CD8-positive, alpha-beta memory T cell (primary cell): Measurements from ENCODE around the gene SPATA22. TPM values are rescaled to one million over a fixed set of nuclear protein-coding genes. Genes with fewer than 3 reads are reported as not detected.

Experiments used
- CTCF ChIA-PET: fragments of 350-600 bp; sonication (Branson Sonifier 250); formaldehyde crosslinking; loops from one replicate; lab custom pipeline; 2021; ENCODE audit warnings: antibody characterized with exemption; lab: Charles Lee
- POLR2A ChIA-PET: fragments of 350-600 bp; sonication (Branson Sonifier 250); formaldehyde crosslinking; loops from one replicate; lab custom pipeline; 2021; ENCODE audit warnings: antibody characterized with exemption; lab: Charles Lee
- DNase-seq, 5 donors: peaks; one replicate each; pipeline versions ENCODE4 v3.0.0 to v3.0.0-alpha.2; 2020 to 2022; ENCODE audit warnings: mixed read lengths in 1 of 5
- H3K27ac ChIP-seq: one replicate; pipeline ENCODE4 v1.7.0; 2013; ENCODE audit warnings: low read depth, mild to moderate bottlenecking, low read length, moderate library complexity
- H3K27me3 ChIP-seq: 2 replicates; pipeline ENCODE4 v1.7.0; 2013; ENCODE audit warnings: low read length, mild to moderate bottlenecking; ENCODE audit not compliant: insufficient read depth, poor library complexity, severe bottlenecking
- H3K36me3 ChIP-seq: 2 replicates; pipeline ENCODE4 v1.7.0; 2013; ENCODE audit warnings: mild to moderate bottlenecking, low read length, moderate library complexity; ENCODE audit not compliant: insufficient read depth
- H3K4me1 ChIP-seq: 2 replicates; pipeline ENCODE4 v1.7.0; 2013; ENCODE audit warnings: mild to moderate bottlenecking, low read length, moderate library complexity; ENCODE audit not compliant: insufficient read depth
- H3K4me3 ChIP-seq: 2 replicates; pipeline ENCODE4 v1.7.0; 2013; ENCODE audit warnings: mild to moderate bottlenecking, low read length
- H3K9me3 ChIP-seq: 2 replicates; pipeline ENCODE4 v1.7.0; 2013; ENCODE audit warnings: mild to moderate bottlenecking, low read length
- H3K27ac Mint-ChIP-seq, 8 donors: one replicate each; pipeline ENCODE4 v1.8.0; 2020 to 2021; ENCODE audit warnings: mixed read lengths in 8 of 8, mild to moderate bottlenecking in 6 of 8, inconsistent platforms in 3 of 8, moderate library complexity in 3 of 8
- H3K27me3 Mint-ChIP-seq, 2 donors: one replicate each; pipeline ENCODE4 v1.8.0; 2020 to 2021; ENCODE audit warnings: mixed read lengths in 2 of 2, mild to moderate bottlenecking in 1 of 2, moderate library complexity in 1 of 2
- H3K36me3 Mint-ChIP-seq, 3 donors: one replicate each; pipeline ENCODE4 v1.8.0; 2020 to 2021; ENCODE audit warnings: mixed read lengths in 3 of 3, inconsistent platforms in 1 of 3, mild to moderate bottlenecking in 1 of 3
- H3K4me1 Mint-ChIP-seq, 3 donors: one replicate each; pipeline ENCODE4 v1.8.0; 2020 to 2021; ENCODE audit warnings: mixed read lengths in 3 of 3, inconsistent platforms in 1 of 3, mild to moderate bottlenecking in 1 of 3
- H3K4me3 Mint-ChIP-seq, 7 donors: one replicate each; pipeline ENCODE4 v1.8.0; 2020 to 2021; ENCODE audit warnings: mixed read lengths in 7 of 7, mild to moderate bottlenecking in 6 of 7, moderate library complexity in 4 of 7, inconsistent platforms in 2 of 7
- H3K9me3 Mint-ChIP-seq, 5 donors: one replicate each; pipeline ENCODE4 v1.8.0; 2020 to 2022; ENCODE audit warnings: mixed read lengths in 5 of 5, mild to moderate bottlenecking in 3 of 5, moderate library complexity in 2 of 5, inconsistent platforms in 1 of 5
- polyA plus RNA-seq: library from polyadenylated mRNA; unstranded; fragments of 300-500 nt; fragmentation: Illumina TruSeq; gene quantifications from one replicate; pipeline ENCODE4 v1.2.3, GENCODE V29; 2021
- total RNA-seq, 2 experiments: library from RNA; stranded (reverse); gene quantifications; one replicate each; pipeline ENCODE4 v1.2.3, GENCODE V29; 2021

The SPATA22 gene
- total and polyA plus RNA-seq, 3 experiments from 2014 or later: not detected

DNA sequence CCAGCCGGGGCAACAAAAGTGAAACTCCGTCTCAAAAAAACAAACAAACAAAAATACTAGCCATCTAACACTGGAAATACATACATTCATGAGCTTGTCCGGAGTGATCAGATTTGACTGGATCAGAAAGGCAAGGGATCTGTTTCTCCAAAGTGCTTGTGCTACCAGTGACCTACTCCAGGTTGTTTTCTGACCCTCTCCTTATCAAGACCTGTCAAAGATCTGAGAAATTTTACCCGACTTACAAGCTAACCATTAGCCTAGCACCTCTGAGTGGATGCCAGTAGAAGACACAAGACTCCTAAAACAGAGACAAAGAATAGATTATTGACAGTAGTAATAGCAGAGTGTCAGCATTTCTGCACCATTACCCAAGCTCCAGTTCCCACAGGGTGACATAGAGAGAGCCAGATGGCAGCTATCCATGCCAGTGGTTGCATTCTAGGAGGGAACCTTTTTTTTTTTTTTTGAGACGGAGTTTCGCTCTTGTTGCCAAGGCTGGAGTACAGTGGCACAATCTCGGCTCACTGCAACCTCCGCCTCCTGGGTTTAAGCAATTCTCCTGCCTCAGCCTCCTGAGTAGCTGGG is 14.0 kb upstream of the SPATA22 start:
- Mint-ChIP-seq H3K4me3 (no peak overlapping the region), H3K9me3 (no peaks in the 10 kb centered on the region), H3K27ac (peak overlapping the region in 1 of 8 donors; percentile 17), H3K4me1 (no peaks in the 10 kb centered on the region), H3K27me3 (peaks cover 12 to 44% of the 10 kb centered on the region in 2 donors), H3K36me3 (no peaks in the 10 kb centered on the region)
- no peaks in the 10 kb centered on the region for H3K4me1 ChIP-seq
- CTCF ChIA-PET: no interaction called here
- DNase-seq: no peak
- H3K27ac ChIP-seq: no peak overlapping the region
- POLR2A ChIA-PET: no interaction called here
- no peak overlapping the region for H3K4me3 ChIP-seq
- no peaks in the 10 kb centered on the region for H3K36me3 ChIP-seq
- no peaks in the 10 kb centered on the region for H3K27me3 ChIP-seq
- H3K9me3 ChIP-seq: no peaks in the 10 kb centered on the region

DNA sequence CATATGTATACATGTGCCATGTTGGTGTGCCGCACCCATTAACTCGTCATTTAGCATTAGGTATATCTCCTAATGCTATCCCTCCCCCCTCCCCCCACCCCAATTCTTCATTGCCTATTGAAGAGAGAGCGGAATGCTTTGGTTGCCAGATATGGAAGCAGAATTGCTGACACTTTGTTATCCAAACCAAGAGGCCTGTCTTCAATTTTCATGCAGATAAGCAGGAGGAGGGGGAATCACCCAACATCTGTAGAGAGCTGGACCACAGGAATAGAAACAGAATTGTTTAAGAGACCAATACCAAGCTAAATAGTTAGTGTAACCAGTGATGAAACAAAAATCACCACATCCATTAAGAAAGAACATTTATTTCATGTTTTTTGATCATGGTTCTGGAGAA is 11.2 kb upstream of the SPATA22 start:
- Mint-ChIP-seq H3K9me3 (no peaks in the 10 kb centered on the region), H3K4me1 (no peaks in the 10 kb centered on the region), H3K27me3 (peaks cover 10 to 44% of the 10 kb centered on the region in 2 donors), H3K4me3 (no peak overlapping the region), H3K27ac (no peak overlapping the region), H3K36me3 (no peaks in the 10 kb centered on the region)
- ChIA-PET POLR2A (no interaction called here), CTCF (no interaction called here)
- Histone ChIP-seq H3K4me3 (no peak overlapping the region), H3K27ac (no peak overlapping the region), H3K36me3 (no peaks in the 10 kb centered on the region), H3K4me1 (no peaks in the 10 kb centered on the region), H3K27me3 (peaks cover 6% of the 10 kb centered on the region), H3K9me3 (no peaks in the 10 kb centered on the region)
- DNase-seq: no peak

DNA sequence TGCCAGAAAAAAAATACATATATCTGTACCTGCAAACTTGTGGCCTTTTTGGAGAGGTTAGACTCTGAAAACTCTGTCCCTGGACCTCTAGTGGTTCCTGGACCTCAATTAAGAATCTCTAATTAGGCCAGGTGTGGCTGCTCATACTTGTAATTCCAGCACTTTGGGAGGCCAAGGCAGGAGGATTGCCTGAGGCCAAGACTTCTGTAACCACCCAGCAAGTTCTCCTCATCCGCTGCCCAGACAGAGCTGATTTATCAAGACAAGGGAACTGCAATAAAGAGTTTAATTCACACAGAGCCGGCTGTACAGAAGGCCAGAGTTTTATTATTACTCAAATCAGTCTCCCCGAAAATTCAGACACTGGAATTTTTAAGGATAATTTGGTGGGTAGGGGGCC is 8.4 kb upstream of the SPATA22 start:
- ChIA-PET POLR2A (no interaction called here), CTCF (no interaction called here)
- no peak for DNase-seq
- Mint-ChIP-seq H3K4me1 (peaks cover 2 to 9% (median 6%) of the 10 kb centered on the region in 3 donors), H3K27me3 (peaks cover 5 to 30% of the 10 kb centered on the region in 2 donors), H3K9me3 (no peaks in the 10 kb centered on the region), H3K4me3 (no peak overlapping the region), H3K27ac (no peak overlapping the region), H3K36me3 (no peaks in the 10 kb centered on the region)
- Histone ChIP-seq H3K36me3 (no peaks in the 10 kb centered on the region), H3K27me3 (peaks cover 6% of the 10 kb centered on the region), H3K9me3 (no peaks in the 10 kb centered on the region), H3K4me1 (no peaks in the 10 kb centered on the region), H3K27ac (no peak overlapping the region), H3K4me3 (no peak overlapping the region)

DNA sequence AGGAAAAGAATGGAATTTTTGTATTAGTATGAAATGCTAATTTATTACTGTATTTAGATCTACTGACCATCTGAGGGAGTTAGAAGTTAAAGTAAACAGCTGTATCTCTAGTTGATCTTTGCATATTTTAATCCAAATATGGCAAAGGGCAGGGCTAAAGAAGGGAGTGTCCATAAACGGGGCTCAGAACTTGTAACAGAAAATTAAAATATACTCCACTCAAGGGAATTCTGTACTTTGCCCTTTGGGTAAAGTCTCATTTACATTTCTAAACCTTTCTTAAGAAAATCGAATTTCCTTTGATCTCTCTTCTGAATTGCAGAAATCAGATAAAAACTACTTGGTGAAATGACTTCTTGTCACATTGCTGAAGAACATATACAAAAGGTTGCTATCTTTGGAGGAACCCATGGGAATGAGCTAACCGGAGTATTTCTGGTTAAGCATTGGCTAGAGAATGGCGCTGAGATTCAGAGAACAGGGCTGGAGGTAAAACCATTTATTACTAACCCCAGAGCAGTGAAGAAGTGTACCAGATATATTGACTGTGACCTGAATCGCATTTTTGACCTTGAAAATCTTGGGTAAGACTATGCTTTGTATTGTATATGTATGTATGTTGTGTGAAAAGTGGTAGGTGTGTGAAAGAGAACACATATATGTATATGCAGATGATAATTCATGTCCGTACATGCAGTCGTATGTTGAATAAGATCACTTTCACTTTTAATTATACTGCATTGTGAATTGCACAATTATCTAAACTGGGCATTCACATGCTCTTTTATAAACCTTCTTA is 4.4 kb upstream of the SPATA22 start, which contains the start of gene ASPA:
Gene ASPA, plus strand, starts transcription at position 186 of the 799 bp plus-strand sequence. Its CDS starts 163 bp downstream, at position 349.
- H3K27ac Mint-ChIP-seq: no peak within 1 kb of the TSS
- no peaks in the 10 kb centered on the region for H3K36me3 ChIP-seq
- H3K4me3 Mint-ChIP-seq: peak within 1 kb of the TSS; percentile 12 to 70 (median 42)
- peaks cover 6% of the 10 kb centered on the region for H3K27me3 ChIP-seq
- no peaks in the 10 kb centered on the region for H3K9me3 Mint-ChIP-seq
- no peaks in the 10 kb centered on the region for H3K4me1 ChIP-seq
- H3K27ac ChIP-seq: no peak within 1 kb of the TSS
- no peaks in the 10 kb centered on the region for H3K36me3 Mint-ChIP-seq
- H3K27me3 Mint-ChIP-seq: peaks cover 2 to 17% of the 10 kb centered on the region in 2 donors
- no peaks in the 10 kb centered on the region for H3K9me3 ChIP-seq
- CTCF ChIA-PET: no interaction called here
- no peak within 1 kb of the TSS for H3K4me3 ChIP-seq
- POLR2A ChIA-PET: no interaction called here
- peaks cover 2 to 9% (median 6%) of the 10 kb centered on the region in 3 donors for H3K4me1 Mint-ChIP-seq
- no peak for DNase-seq

DNA sequence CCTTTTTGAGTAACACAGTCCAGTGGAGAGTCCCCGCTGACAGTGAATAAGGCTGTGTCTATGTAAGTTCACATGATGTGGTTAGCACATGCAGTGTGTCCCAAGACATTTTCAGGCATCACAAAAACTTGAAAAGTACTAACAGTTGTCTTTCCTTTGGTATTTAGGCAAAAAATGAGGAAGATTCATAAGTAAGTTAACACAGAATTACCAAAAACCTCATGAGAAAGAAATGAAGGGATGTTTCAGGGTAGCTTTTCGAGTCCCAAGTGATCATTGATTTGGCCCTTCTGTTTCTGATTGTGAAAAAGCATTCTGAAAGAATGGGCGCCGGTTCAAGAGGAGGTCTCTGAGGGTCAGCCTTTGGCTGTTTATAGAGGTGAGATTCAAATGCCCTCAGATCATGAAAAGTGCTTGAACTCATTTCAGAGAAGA is 3.6 kb upstream of the SPATA22 start:
- Mint-ChIP-seq H3K9me3 (no peaks in the 10 kb centered on the region), H3K4me3 (no peak overlapping the region), H3K27me3 (peaks cover 3 to 13% of the 10 kb centered on the region in 2 donors), H3K4me1 (peaks cover 2 to 9% (median 6%) of the 10 kb centered on the region in 3 donors), H3K27ac (no peak overlapping the region), H3K36me3 (no peaks in the 10 kb centered on the region)
- DNase-seq: no peak
- no peaks in the 10 kb centered on the region for H3K9me3 ChIP-seq
- POLR2A ChIA-PET: no interaction called here
- H3K27me3 ChIP-seq: peaks cover 6% of the 10 kb centered on the region
- no peak overlapping the region for H3K27ac ChIP-seq
- no peaks in the 10 kb centered on the region for H3K36me3 ChIP-seq
- no peak overlapping the region for H3K4me3 ChIP-seq
- CTCF ChIA-PET: no interaction called here
- H3K4me1 ChIP-seq: no peaks in the 10 kb centered on the region

DNA sequence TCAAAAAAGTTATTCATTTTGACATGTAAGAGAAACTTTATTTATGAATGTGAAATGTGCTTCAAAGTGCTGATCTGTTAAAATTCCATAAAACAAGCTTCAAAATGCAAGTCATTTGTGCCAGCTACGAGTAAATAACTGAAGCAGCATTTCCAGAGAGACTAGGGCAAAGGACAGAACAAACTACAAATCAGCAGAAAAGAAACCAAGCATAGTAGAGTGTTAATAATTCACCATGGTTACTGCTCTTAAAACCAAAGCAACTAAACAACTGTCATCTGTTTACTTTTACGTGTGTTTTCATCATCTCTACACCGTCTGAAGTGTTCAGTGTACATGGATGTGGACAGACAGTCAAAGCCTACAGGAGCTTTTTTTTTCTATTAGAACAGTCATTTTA is 2.6 kb upstream of the SPATA22 start:
- peaks cover 3 to 17% of the 10 kb centered on the region in 2 donors for H3K27me3 Mint-ChIP-seq
- no peak overlapping the region for H3K4me3 ChIP-seq
- ChIA-PET POLR2A (no interaction called here), CTCF (no interaction called here)
- no peaks in the 10 kb centered on the region for H3K9me3 ChIP-seq
- H3K4me1 ChIP-seq: no peaks in the 10 kb centered on the region
- no peak for DNase-seq
- peaks cover 2 to 9% (median 6%) of the 10 kb centered on the region in 3 donors for H3K4me1 Mint-ChIP-seq
- peaks cover 6% of the 10 kb centered on the region for H3K27me3 ChIP-seq
- no peaks in the 10 kb centered on the region for H3K9me3 Mint-ChIP-seq
- H3K27ac Mint-ChIP-seq: no peak overlapping the region
- H3K36me3 ChIP-seq: no peaks in the 10 kb centered on the region
- no peaks in the 10 kb centered on the region for H3K36me3 Mint-ChIP-seq
- no peak overlapping the region for H3K27ac ChIP-seq
- no peak overlapping the region for H3K4me3 Mint-ChIP-seq

DNA sequence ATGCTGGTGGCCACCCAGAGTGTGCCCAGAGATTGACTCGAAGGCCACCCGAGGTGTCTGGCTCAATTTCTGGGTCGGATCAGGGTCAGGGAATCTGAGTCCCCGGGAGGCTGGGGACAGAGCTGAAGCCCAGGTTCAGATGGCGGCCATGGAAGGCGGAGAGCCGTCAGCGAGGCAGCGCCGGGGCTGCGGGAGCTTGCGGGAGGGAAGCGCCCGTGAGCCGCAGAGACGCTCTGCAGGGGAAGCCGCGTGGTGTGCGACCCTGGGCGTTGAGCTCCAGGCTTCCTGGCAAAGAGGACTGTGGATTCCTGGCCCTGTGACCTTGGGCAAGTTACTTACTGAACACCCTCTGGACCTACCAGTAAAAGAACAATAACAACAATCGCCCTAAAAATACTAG is 518 bp upstream of the SPATA22 start:
- no peaks in the 10 kb centered on the region for H3K36me3 ChIP-seq
- Mint-ChIP-seq H3K4me3 (no peak overlapping the region), H3K27ac (no peak overlapping the region), H3K9me3 (no peaks in the 10 kb centered on the region), H3K27me3 (peaks cover 1 to 19% of the 10 kb centered on the region in 2 donors), H3K36me3 (no peaks in the 10 kb centered on the region), H3K4me1 (peaks cover 2 to 9% (median 6%) of the 10 kb centered on the region in 3 donors)
- H3K27ac ChIP-seq: no peak overlapping the region
- H3K9me3 ChIP-seq: no peaks in the 10 kb centered on the region
- CTCF ChIA-PET: no interaction called here
- H3K27me3 ChIP-seq: no peaks in the 10 kb centered on the region
- POLR2A ChIA-PET: no interaction called here
- H3K4me1 ChIP-seq: no peaks in the 10 kb centered on the region
- H3K4me3 ChIP-seq: no peak overlapping the region
- DNase-seq: no peak

DNA sequence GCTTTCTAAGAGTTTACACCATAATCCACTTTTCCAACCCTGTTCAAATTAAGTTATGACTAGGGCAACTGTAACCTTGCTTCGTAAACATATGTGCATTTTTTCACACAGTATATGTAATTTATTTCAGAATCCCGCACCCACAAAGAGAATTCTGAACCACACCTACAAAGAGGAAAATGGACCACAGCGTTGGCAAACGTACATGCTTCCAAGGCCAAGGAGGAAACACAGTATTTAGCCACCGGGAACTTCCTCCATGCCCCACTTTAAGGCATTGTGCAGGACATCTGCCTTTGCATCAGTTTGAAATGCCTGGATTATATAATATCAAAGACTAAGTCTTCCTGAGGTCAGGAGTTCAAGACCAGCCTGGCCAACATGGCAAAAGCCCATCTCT is 2.1 kb downstream of the SPATA22 start:
- Histone ChIP-seq H3K27me3 (no peaks in the 10 kb centered on the region), H3K4me1 (no peaks in the 10 kb centered on the region), H3K36me3 (no peaks in the 10 kb centered on the region), H3K27ac (no peak overlapping the region), H3K9me3 (no peaks in the 10 kb centered on the region), H3K4me3 (no peak overlapping the region)
- no peaks in the 10 kb centered on the region for H3K36me3 Mint-ChIP-seq
- ChIA-PET POLR2A (no interaction called here), CTCF (no interaction called here)
- no peak overlapping the region for H3K4me3 Mint-ChIP-seq
- H3K9me3 Mint-ChIP-seq: no peaks in the 10 kb centered on the region
- DNase-seq: no peak
- H3K27ac Mint-ChIP-seq: no peak overlapping the region
- no peaks in the 10 kb centered on the region for H3K4me1 Mint-ChIP-seq
- peaks cover 1 to 23% of the 10 kb centered on the region in 2 donors for H3K27me3 Mint-ChIP-seq
